M059J (cell line): Measurements from ENCODE around the gene TSPYL6. TPM values are rescaled to one million over a fixed set of nuclear protein-coding genes. Genes with fewer than 3 reads are reported as not detected.

ENCODE experiments used
- DNase-seq: peaks from one replicate; pipeline ENCODE4 v3.0.0-alpha.2; 2012; ENCODE audit warnings: low read depth
- total RNA-seq: library from RNA; depleted of rRNA; stranded (reverse); fragments of >200 nt; shearing (Covaris generic); gene quantifications from 2 replicates; pipeline ENCODE4 v1.2.3, GENCODE V29; 2014

The TSPYL6 gene
- total RNA-seq, 1 experiment from 2014 or later = not detected

DNA sequence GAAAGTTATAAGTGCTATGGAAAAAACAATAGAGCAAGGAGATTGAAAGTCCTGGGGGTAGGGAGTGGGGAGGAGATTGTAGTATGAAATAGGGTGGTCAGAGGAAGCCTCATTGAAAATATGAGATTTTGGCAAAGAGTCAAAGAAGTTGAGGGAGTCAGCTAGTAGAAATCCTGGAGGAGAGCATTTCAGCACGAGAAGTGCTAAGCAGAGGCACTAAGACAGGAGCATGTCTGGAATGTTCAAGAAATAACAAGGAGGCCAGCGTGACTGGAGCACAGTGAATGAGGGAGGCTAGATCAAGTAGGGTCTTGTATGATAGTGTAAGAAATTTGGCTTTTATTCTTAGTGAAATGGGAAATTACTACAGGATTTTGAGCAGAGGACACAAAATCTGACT, 2.1 kb upstream of the TSPYL6 start:
- DNase-seq = no peak

DNA sequence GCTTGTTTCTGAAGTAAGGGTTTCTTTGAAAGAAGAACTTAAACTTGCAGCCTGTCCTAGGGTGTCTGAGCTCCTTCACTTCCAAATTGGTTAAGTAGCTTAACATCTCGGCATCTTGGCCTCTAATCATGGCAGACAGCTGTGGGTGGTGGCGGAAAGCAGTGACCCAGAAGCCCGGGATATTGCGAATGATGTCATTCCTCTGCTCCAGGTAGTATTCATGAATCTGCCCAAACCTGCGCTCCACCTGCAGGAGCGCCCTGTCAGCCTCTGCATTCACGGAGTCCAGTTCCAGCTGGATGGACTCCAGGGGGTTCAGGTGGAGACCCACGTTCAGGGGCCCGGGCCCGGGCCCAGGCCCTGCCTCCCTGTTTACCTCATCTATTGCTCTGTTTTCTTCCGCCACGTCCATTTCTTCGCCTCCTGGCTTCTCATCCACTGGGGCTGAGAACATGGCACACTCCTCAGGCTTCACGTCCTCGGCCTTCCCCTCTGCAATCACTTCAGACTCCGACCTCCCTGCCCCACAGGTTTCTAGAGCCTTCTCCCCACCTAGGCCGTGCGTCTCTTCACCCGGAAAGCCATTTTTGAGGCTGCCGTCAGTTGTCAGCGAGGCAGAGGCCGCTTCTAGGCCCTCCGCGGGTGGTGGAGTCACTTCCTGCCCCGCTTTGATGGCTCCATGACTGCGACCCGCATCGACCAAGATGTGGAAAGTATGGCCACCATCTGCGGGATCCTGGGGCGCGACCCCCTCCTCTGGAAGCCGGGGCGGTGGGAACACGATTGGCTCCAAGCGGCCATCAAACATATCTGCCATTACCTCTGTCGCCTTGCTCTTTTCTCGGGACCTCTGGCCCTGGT, 569 bp downstream of the TSPYL6 start:
- DNase-seq = no peak

DNA sequence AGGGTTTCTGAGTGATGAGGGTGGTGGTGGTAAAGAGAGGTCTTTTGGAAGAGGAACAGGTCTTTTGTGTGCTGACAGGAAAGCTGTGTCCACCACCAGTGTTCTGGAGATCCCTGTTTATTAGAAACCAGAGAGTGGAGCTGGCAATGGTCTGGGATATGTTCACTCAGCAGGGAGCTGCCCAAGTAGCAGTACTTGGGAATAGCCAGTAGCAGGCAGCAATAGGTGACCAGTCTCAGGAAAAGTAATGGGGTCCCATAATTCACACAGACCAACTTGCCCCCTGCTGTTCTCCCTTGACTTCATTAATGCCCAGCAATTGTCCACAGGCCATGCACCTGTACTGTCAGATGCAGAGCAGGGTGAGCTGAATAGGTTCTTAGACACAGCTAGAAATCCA, 1.8 kb downstream of the TSPYL6 start:
- DNase-seq = no peak

DNA sequence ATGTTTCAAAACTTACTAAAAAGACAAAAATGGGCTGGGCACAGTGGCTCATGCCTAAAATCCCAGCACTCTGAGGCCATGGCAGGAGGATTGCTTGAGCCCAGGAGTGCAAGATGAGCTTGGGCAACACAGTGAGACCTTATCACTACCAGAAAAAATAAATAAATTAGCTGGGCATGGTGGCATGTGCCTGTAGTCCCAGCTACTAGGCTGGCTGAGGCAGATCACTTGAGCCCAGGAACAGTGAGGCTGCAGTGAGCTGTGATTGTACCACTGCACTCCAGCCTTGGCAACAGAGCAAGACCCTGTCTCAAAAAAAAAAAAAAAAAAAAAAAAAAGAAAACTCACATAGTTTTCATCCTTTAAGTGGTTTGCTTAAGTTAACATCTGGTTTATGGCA, 6.4 kb downstream of the TSPYL6 start:
- no peak for DNase-seq

DNA sequence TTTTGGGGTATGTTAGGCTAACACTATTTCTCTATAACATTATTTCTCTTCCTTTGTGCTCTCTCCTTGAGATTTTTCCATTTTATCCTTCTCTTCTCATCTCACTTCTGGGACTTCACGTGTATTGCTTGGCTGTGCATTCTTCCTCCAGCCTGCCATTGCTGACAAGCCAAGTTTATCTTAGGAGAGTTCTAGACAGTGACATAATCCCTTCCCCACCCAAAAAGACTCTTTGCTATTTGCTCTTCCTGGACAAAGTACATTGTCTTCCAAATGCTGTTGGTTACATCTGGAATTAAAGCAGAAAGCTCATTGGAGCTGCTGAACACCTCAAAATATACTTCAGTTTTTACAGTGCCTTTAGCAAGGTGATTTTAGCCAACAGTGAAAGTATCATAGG, 8.9 kb downstream of the TSPYL6 start:
- DNase-seq = no peak

DNA sequence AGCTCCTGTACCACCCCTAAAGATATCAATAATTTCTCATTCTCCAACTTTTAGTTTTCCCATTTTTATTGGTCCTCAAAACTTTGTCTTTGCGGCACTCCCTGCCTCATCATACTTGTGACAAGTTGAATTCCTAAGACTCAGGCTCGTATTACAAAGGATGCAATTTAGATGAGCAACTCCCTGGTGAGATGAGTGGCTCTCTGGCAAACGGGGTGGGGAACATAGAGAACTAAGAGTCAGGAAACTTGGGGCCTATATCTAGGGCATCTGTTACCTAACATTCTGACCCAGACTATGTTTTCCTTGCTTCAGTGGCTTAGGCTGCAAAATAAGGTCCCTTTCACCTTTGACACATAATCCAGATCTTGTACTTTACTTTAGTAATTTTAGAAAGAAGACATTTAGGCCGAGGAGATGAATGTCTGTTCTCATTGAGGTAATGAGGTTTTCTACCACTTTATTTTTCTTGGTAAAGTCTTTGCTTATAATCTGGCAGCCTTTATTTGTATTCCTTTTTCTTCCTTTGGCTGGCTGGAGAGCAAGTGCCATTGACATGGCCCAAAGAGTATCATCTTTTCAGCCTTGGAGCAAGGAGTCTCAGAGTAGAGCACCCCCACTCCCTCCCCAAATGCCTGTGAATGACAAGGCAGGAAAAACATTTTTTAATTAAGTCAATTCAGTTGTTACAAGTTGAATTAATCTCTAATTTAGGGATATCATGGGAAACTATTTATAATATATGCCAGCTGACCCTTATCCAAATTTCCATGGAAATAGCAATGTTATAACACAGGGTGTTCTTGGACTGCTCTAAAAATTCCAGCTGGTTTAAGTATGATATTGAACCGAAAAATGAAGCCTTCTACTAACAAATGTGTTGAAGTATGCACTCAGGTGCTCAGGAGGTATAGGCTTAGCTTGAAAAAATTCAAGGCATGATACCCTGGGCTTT, 15.2 kb downstream of the TSPYL6 start:
- DNase-seq = peak; percentile 62

DNA sequence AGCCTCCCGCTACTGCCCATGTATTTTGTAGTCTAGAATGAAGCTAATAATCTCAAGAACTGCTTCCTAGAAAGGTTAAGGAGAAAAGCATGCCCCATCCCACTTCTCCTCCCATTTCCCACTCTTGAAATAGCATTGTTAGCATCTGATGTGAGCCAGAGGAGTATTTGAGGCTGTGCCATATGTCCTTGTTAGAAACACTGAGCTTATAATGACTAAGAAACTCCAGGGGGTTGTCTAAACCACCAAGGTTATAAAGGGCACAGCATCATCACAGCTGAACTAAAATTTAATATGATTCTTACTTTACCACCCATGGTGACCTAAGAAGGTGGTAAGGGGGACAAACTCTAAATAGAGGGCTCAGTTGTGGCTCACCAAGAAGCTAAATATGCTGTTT, 16.6 kb downstream of the TSPYL6 start:
- peak; percentile 92 for DNase-seq

DNA sequence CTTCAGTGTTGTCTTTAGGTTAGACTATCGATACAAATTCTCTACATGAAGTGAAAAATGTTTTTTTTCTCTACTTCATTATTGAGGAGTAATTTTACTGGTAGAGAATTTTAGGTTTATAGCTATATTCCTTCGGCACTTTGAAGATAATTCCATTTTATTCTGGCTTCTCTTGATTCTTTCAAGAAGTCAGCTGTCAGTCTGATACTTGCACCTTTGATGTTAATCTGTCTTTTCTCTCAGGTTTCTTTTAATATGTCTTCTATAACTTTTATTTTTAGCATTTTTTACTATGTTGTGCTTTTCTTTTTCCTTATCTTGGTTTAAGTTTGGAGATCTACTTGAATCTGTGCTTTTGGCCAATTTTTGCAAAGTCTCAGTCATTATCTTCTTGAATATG, 18.6 kb downstream of the TSPYL6 start:
- DNase-seq = no peak

DNA sequence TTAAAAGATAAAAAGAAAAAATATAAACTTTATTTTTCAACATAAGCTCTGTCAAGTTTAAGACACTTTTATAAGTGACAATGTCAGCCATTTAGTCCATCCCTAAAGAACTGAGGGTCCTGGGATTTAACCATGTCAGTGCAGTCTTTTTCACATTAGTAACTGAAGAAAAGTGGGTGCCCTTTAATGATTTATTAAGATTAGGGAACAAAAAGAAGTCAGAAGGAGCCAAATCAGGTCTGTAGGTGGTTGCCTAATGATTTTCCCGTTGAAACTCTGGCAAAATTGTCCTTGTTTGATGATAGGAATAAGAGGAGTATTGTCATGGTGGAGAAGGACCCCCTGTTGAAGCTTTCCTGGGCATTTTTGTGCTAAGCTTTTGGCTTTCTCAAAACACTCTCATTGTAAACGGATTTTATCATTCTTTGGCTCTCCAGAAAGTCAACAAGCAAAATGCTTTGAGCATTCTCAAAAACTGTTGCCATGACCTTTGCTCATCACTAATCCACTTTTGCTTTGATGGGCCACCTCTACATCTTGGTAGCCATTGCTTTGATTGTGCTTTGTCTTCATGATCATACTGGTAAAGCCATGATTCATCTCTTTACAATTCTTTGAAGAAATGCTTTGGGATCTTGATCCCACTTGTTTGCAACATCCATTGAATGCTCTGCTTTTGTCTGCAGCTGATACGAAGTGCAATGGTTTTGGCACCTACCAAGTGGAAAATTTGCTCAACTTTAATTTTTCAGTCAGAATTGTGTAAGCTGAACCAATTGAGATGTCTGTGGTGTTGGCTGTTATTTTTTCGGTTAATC, 22.0 kb downstream of the TSPYL6 start:
- DNase-seq = no peak

DNA sequence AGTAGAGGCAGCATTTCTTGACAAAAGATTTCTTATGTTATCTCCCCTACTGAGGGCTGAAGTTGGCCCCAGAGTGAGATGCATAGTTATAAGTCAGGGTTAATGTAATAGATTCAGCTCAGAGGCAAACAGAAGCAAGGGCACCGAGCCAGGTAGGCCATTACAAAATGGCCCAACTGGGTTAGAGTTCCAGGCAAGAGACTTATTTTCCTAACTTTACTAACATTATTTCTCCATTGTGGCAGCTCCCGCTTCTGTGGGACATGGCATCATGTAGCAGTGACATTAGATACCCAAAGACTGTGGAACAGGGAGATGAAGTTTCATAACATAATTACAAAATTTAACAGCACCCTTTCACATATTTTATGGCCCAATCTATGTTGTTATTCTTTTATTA, 27.1 kb downstream of the TSPYL6 start:
- DNase-seq = no peak

DNA sequence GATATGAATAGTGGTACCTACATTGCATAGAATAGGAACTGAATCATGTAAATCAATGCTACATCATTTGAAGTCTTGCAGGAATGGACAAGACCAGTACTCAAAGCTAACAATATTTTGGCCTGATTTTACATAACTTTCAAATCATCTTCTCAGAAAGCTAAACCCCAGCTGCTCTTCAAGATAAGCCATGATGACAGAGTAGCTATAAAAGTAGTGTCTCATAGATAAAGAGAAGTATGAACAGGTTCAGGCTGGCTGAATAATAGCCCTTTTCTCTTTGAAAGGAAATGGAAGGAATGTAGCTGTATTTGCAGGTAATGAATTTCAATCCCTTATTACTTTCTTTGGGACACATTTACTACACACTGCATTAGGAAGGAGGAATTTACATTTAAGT, 28.2 kb downstream of the TSPYL6 start:
- no peak for DNase-seq

DNA sequence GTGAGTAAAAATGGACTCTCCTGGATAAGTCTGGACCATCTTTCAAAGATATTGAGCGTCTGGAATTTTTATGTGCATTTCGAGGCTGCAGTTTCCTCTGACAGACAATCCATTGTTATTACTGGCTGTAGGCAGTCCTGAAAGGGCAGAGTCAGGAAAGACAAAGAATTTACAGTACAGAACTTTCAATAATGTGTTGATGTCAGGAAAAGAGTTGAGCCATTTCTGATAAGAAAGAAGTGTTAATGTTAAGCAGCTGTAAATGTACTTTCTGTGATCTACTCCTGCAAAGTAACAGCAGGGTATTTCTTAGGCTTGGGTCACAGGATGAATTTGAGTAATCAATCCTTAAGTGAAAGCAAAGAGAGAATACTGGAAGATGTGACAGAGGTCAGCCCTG, 29.8 kb downstream of the TSPYL6 start:
- DNase-seq = no peak

DNA sequence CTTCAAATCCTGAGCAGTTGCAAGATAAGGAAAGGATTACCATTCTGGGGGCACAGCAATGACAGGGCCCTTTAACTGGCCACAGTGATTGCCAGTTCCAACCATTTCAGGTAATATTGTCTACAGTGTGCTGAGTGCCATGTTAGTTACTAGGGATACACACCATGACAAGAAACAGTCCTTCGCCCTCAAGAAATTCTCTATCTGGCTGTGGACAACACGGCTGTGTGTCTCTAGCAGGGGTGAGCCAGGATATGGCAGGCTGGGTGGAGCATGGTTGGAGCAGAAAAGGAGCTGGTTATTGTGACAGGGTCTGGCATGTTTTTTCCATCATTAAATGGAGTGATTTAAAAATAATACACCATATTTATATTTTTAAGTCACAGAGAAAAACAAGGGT, 31.0 kb downstream of the TSPYL6 start:
- no peak for DNase-seq

DNA sequence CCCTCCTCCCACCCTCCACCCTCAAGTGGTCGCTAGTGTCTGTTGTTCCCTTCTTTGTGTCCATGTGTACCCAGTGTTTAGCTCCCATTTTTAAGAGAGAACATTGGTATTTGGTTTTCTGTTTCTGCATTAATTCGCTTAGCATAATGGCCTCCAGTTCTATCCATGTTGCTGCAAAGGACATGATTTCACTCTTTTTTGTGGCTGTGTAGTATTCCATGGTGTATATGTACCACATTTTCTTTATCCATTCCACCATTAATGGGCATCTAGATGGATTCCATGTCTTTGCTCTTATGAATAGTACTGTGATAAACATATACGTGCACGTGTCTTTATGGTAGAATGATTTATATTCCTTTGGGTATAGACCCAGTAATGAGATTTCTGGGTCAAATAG, 42.9 kb downstream of the TSPYL6 start:
- no peak for DNase-seq

DNA sequence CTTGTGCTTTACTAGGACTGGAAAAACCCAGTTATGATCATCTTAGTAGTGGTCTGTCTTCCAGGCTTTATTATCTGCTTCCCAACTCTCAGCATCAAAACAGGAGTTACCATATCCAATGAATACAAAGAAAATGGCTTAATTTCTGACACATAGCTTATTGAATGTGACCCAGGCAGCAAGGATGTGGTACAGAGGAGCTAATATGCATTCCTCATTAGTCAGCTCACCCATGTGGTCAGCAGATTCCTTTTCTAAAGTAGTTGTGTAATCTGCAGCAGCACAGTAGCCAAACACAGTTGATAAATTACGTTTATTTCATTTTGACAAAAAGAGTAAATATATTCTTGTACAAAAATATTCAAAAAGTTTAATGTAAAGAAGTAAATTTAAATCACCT, 43.6 kb downstream of the TSPYL6 start:
- peak; percentile 94 for DNase-seq

DNA sequence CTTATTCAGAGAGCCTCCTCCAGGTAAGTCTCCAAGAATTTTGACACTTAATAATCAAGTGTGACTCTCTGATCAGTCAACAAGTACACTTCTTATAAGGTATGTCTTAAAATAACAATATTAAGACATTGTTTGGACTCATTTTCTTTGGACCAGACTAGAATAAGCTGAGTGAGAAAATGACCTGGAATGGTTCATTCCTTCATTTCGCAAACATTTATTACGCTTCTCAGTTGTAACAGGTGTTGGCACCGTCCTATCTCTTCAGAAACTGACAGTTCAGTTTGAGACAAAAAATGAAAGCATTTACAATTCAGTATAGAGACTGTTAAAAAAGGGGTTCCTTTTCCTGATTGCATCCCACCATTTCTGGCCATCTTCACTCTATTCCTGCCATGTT, 46.6 kb downstream of the TSPYL6 start:
- no peak for DNase-seq

DNA sequence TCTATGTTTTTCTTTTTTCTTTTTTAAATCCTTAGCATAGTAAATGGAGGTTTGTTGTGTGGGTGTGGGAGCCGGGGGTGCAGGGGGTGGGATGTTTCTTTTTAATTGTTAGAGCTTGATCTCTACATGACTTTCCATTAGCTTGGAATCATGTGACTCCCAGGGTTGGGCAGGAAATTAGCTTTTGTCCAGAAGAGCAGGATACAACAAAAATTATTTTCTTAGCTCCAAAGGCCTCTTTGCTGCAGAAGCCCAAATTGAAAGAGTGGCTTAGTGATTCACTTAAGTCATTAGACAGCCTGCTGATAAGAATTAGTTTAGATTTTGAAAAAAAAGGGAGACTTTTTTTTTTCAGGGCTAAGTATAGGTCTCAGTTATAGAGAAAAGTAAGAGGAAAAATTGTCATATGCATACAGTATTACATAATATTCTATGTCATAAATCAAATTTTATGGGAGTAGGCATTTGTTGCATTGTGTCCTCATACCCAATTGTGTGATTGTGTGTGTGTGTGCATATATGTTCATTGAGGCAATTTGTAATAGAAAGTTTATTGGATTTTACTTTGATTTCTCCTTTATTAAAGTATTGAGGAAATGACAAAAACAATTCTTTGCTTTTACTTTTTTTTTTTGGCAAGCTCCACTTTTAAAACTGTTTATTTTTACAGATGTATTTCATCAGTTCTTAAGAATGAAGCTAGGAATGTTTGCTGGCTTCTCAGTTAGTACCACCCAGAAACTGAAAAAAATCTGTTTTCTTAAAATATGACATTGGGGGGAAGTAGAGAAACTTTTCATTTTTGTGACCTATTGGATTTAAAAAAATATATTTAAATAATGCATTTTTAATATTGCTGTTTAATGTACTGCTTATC, 47.4 kb downstream of the TSPYL6 start:
- DNase-seq = peak; percentile 31

DNA sequence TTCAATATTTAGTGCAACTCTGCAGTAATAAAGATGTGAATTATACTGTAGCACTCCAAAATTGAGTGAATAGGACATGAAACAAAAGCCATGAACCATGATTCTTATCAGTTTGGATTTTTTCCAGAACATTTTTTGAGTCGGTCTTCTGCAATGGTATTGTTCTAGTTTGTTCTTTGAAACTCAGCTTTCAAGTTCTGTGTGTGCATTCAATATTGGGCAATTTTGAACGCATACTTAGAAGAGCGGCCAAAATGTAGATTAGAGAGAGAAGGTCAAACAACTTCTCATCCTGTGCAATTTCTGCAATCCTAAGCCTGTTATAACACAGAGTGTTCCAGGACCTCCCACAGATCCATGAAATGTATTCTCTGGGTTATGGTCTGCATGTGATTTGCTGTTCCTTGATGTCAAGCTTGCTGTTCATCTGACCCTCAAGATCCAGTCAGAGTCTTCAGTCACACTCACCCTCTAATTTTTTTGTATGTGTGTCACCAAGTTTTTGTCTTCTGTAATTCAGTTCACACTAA, 48.3 kb downstream of the TSPYL6 start:
- peak; percentile 22 for DNase-seq

DNA sequence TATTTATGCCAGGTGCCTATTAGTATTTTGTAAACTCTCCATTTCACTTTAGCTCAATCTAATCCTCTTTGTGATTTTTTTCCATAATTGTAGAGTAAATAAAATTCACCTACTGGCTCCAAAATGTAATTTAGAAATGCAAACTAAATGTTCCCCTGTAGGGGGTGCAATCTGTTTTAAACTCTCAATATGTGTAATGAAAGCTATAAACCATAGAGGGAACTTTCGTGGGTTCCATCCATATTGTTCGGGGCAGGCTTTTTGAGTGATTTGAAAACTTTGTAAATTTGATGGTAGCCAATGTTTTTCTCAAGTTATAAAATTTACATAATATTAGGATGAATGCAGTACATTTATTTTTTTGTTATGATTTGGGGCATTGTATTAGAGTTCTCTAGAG, 49.4 kb downstream of the TSPYL6 start:
- DNase-seq = peak; percentile 46

DNA sequence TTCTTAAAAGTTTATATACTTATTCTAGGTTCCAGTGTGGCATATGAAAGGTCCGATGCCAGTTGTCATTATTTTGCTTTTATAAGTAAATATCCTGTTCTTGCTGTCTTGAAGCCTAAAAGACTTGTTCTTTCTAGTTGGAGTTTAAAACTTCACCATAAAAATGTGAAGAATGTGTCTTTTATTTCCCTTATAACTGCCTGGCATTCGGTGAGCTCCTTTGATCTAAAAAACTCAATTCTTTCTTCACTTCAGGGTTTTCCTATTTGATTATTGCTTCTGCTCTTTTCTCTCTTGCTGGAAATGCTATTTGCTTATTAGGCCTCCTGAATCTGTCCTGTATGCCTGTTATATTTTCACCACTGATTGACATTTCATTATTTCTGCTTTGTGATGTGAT, 51.6 kb downstream of the TSPYL6 start:
- no peak for DNase-seq
